Mesothelial cell of epicardium (in vitro differentiated cells): ENCODE data around the gene ST7. TPM values are rescaled to one million over a fixed set of nuclear protein-coding genes. Genes with fewer than 3 reads are reported as not detected.

ENCODE experiments used
- DNase-seq, 2 experiments: peaks; one replicate each; pipeline ENCODE4 v3.0.0; 2021; ENCODE audit warnings: low spot score in 2 of 2; ENCODE audit not compliant: unreplicated experiment in 2 of 2
- H3K27ac Mint-ChIP-seq: 2 replicates; pipeline ENCODE4 v1.8.0; 2021; ENCODE audit warnings: mixed read lengths
- H3K27me3 Mint-ChIP-seq: 2 replicates; pipeline ENCODE4 v1.8.0; 2021; ENCODE audit warnings: low read depth, mixed read lengths
- H3K36me3 Mint-ChIP-seq: 2 replicates; pipeline ENCODE4 v1.8.0; 2021; ENCODE audit warnings: mixed read lengths
- H3K4me1 Mint-ChIP-seq: 2 replicates; pipeline ENCODE4 v1.8.0; 2021; ENCODE audit warnings: mixed read lengths
- H3K4me3 Mint-ChIP-seq: 2 replicates; pipeline ENCODE4 v1.8.0; 2021; ENCODE audit warnings: mild to moderate bottlenecking, moderate library complexity, mixed read lengths
- H3K9me3 Mint-ChIP-seq: 2 replicates; pipeline ENCODE4 v1.8.0; 2021; ENCODE audit warnings: mixed read lengths
- CTCF ChIP-seq: fragments of 200-600 bp; sonication (generic); IDR thresholded peaks from one replicate; pipeline ENCODE4 v1.5.0; 2021; ENCODE audit warnings: antibody characterized with exemption; ENCODE audit not compliant: unreplicated experiment
- total RNA-seq: library from RNA; stranded (reverse); gene quantifications from 3 replicates; pipeline ENCODE4 v1.2.1, GENCODE V29; 2021

Gene ST7
- total RNA-seq, 1 donor from 2014 or later: 40.5 TPM

- Mint-ChIP-seq H3K36me3 (peaks cover 17% of the 10 kb centered on the region), H3K27ac (peak overlapping the region; percentile 93), H3K4me1 (peaks cover 27% of the 10 kb centered on the region), H3K4me3 (no peak overlapping the region), H3K27me3 (no peaks in the 10 kb centered on the region), H3K9me3 (peaks cover 29% of the 10 kb centered on the region)
- no peak for TF ChIP-seq CTCF
- no peak for DNase-seq
Measured at GRCh38 chr7:117231047-117231359, 277.7 kb downstream of the ST7 start.

GRCh38 chr7:117237646-117238045 is 284.3 kb downstream of the ST7 start:
- no peak for TF ChIP-seq CTCF
- Mint-ChIP-seq H3K27ac (no peak overlapping the region), H3K27me3 (no peaks in the 10 kb centered on the region), H3K4me1 (no peaks in the 10 kb centered on the region), H3K36me3 (peaks cover 9% of the 10 kb centered on the region), H3K9me3 (peaks cover 34% of the 10 kb centered on the region), H3K4me3 (no peak overlapping the region)
- no peak for DNase-seq

- no peak overlapping the region for H3K27ac Mint-ChIP-seq
- H3K9me3 Mint-ChIP-seq: peaks cover 26% of the 10 kb centered on the region
- H3K4me1 Mint-ChIP-seq: no peaks in the 10 kb centered on the region
- peaks cover 5% of the 10 kb centered on the region for H3K36me3 Mint-ChIP-seq
- TF ChIP-seq CTCF: no peak
- H3K4me3 Mint-ChIP-seq: no peak overlapping the region
- no peaks in the 10 kb centered on the region for H3K27me3 Mint-ChIP-seq
- DNase-seq: no peak
Measured at GRCh38 chr7:117238472-117238871, 285.2 kb downstream of the ST7 start.

GRCh38 chr7:117238937-117239336 is 285.6 kb downstream of the ST7 start:
- peaks cover 23% of the 10 kb centered on the region for H3K9me3 Mint-ChIP-seq
- H3K4me1 Mint-ChIP-seq: no peaks in the 10 kb centered on the region
- no peak overlapping the region for H3K4me3 Mint-ChIP-seq
- H3K27me3 Mint-ChIP-seq: no peaks in the 10 kb centered on the region
- H3K27ac Mint-ChIP-seq: no peak overlapping the region
- H3K36me3 Mint-ChIP-seq: peaks cover 3% of the 10 kb centered on the region
- DNase-seq: no peak
- no peak for TF ChIP-seq CTCF

- Mint-ChIP-seq H3K4me3 (no peak overlapping the region), H3K36me3 (peaks cover 5% of the 10 kb centered on the region), H3K4me1 (no peaks in the 10 kb centered on the region)
Measured at GRCh38 chr7:117241088-117241487, 287.8 kb downstream of the ST7 start.

More at GRCh38 chr7:117241088-117241487, 287.8 kb downstream of the ST7 start:
- DNase-seq: no peak
- Mint-ChIP-seq H3K27me3 (no peaks in the 10 kb centered on the region), H3K27ac (no peak overlapping the region), H3K9me3 (peaks cover 23% of the 10 kb centered on the region)
- no peak for TF ChIP-seq CTCF
